Effector memory CD4-positive, alpha-beta T cell (primary cell): ENCODE measurements around the gene PPP1R26.

Experiments
- DNase-seq, 3 donors: peaks; one replicate each; pipeline ENCODE4 v3.0.0-alpha.2; 2020
- H3K27ac ChIP-seq: 2 replicates; pipeline ENCODE4 v1.7.0; 2013; ENCODE audit warnings: mild to moderate bottlenecking, low read length, moderate library complexity; ENCODE audit not compliant: insufficient read depth, poor library complexity, severe bottlenecking
- H3K27me3 ChIP-seq: replicated peaks from 2 replicates; pipeline ENCODE4 v1.7.0; 2013; ENCODE audit warnings: mild to moderate bottlenecking, low read length; ENCODE audit not compliant: insufficient read depth, control insufficient read depth, poor library complexity, severe bottlenecking
- H3K36me3 ChIP-seq: 2 replicates; pipeline ENCODE4 v1.7.0; 2013; ENCODE audit warnings: mild to moderate bottlenecking, low read length, moderate library complexity; ENCODE audit not compliant: control insufficient read depth, insufficient read depth
- H3K4me1 ChIP-seq: 2 replicates; pipeline ENCODE4 v1.7.0; 2013; ENCODE audit warnings: low read length, mild to moderate bottlenecking; ENCODE audit not compliant: control insufficient read depth, insufficient read depth, poor library complexity, severe bottlenecking
- H3K4me3 ChIP-seq: 2 replicates; pipeline ENCODE4 v1.7.0; 2013; ENCODE audit warnings: low read length, low read depth, mild to moderate bottlenecking; ENCODE audit not compliant: insufficient read depth, poor library complexity, severe bottlenecking
- H3K9me3 ChIP-seq: 2 replicates; pipeline ENCODE4 v1.7.0; 2013; ENCODE audit warnings: mild to moderate bottlenecking, low read length, moderate library complexity; ENCODE audit not compliant: control insufficient read depth

Gene PPP1R26

DNA sequence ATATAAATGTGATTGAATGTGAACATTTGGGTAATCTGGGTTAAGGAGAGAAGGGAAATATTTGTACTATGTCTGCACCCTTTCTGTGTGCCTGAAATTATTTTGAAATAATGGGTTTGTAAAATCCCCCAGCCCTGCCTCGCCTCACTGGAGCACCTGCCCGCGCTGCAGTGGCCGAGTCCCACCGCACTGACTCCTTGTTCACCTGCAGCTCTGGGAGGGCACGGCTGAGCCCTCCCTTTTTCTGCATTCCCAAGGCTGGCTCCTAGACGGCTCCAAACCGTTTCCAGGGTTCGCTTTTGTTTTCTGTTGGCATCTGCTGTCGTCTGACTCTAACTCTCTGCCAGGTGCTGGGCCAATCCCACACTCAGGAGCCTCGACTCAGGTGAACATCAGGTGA is 17.6 kb upstream of the PPP1R26 start:
- Histone ChIP-seq H3K9me3 (no peaks in the 10 kb centered on the region), H3K4me3 (no peak overlapping the region), H3K4me1 (no peaks in the 10 kb centered on the region), H3K36me3 (no peaks in the 10 kb centered on the region), H3K27ac (no peak overlapping the region), H3K27me3 (no peaks in the 10 kb centered on the region)
- DNase-seq = no peak

- Histone ChIP-seq H3K9me3 (no peaks in the 10 kb centered on the region), H3K4me3 (no peak overlapping the region), H3K36me3 (no peaks in the 10 kb centered on the region), H3K4me1 (peaks cover 3% of the 10 kb centered on the region), H3K27me3 (no peaks in the 10 kb centered on the region), H3K27ac (no peak overlapping the region)
- no peak for DNase-seq
These were observed 16.4 kb upstream of the PPP1R26 start for GRCh38 chr9:135463140-135463539.

DNA sequence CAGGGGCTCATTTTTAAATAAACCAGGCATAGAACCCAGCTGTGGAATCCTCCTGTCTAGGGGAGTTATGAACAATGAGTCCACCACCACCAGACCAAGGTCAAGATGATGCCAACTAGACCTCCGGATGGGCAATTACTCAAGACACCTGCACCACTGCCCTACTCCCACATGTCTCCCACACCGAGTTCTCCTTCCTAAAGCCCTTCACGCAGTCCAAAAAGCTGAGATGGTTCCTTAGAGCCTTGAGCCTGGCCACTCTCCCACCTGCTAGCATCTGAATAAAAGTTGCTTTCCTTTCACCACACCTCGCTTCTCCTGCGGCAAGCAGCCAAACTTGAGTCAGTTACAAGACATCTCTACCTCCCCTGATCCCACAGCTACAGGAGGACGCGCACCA is 15.4 kb upstream of the PPP1R26 start:
- Histone ChIP-seq H3K27me3 (no peaks in the 10 kb centered on the region), H3K36me3 (no peaks in the 10 kb centered on the region), H3K4me3 (no peak overlapping the region), H3K9me3 (no peaks in the 10 kb centered on the region), H3K4me1 (peaks cover 10% of the 10 kb centered on the region), H3K27ac (no peak overlapping the region)
- no peak for DNase-seq

DNA sequence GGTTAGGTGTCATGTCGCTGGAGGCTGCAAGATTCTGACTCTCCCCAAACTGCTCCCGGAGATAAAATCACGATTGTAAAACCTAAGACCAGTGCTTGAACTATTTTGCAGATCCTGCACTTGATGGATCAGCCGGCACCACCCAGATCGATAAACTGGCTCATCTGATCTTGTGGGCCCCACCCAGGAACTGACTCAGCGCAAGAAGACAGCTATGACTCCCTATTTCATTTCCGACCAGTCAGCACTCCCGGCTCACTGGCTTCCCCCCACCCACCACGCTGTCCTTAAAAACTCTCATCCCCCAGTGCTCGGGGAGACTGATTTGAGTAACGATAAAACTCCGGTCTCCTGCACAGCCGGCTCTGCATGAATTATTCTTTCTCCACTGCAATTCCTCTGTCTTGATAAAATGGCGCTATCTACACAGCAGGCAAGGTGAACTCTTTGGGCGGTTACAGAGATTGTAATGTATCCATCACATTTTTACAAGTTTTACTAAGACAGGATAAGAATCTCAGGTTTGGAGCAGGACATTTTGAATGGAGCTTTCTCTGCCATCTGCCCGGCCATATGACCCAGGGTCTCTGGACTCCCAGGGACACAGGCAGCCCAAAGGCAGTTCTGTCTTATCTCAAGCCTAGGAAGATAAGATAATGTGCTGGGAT is 10.6 kb upstream of the PPP1R26 start:
- Histone ChIP-seq H3K4me1 (peaks cover 13% of the 10 kb centered on the region), H3K36me3 (no peaks in the 10 kb centered on the region), H3K9me3 (no peaks in the 10 kb centered on the region), H3K27me3 (no peaks in the 10 kb centered on the region), H3K27ac (no peak overlapping the region), H3K4me3 (peak overlapping the region; percentile 32)
- peak in 1 of 3 donors; percentile 16 for DNase-seq

- Histone ChIP-seq H3K27me3 (no peaks in the 10 kb centered on the region), H3K9me3 (no peaks in the 10 kb centered on the region), H3K4me1 (peaks cover 13% of the 10 kb centered on the region), H3K27ac (no peak overlapping the region), H3K36me3 (no peaks in the 10 kb centered on the region), H3K4me3 (no peak overlapping the region)
- DNase-seq = no peak
These were observed 7.6 kb upstream of the PPP1R26 start for GRCh38 chr9:135471791-135472640.

DNA sequence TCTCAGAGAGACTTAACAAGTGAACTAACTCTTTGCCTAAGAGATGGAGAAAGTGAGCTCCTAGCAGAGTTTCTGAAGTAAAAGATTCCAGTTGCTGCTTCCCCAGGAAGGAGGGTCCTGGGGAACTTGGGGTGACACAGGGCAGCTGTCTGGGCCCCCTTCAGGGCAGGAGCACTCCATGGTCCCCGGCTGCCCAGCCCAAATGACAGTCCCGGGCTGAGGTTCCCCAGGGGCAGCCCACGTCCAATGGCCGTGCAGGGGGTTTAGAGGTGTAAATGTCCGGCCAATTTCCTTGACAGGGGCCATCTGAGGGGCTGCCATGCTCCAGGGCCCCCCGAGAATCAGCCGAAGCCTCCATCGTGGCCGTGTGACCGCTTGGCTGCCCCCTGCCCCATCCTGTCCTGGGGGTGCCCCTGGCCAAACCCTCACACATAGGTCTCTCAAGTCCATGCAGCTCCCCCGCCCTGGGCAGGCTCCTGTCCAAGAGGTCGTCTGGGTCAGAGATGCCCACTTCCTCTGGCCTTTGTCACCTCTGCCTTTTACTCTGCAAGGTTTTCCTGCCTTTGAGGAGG is 5.5 kb upstream of the PPP1R26 start:
- H3K27me3 ChIP-seq = peaks cover 4% of the 10 kb centered on the region
- no peaks in the 10 kb centered on the region for H3K36me3 ChIP-seq
- no peak overlapping the region for H3K27ac ChIP-seq
- no peak for DNase-seq
- H3K4me1 ChIP-seq = peaks cover 7% of the 10 kb centered on the region
- no peaks in the 10 kb centered on the region for H3K9me3 ChIP-seq
- H3K4me3 ChIP-seq = no peak overlapping the region

GRCh38 chr9:135474915-135475314 is 4.7 kb upstream of the PPP1R26 start:
- H3K9me3 ChIP-seq = no peaks in the 10 kb centered on the region
- no peaks in the 10 kb centered on the region for H3K36me3 ChIP-seq
- H3K4me1 ChIP-seq = peaks cover 3% of the 10 kb centered on the region
- DNase-seq = no peak
- H3K4me3 ChIP-seq = no peak overlapping the region
- H3K27me3 ChIP-seq = peaks cover 4% of the 10 kb centered on the region
- H3K27ac ChIP-seq = no peak overlapping the region

DNA sequence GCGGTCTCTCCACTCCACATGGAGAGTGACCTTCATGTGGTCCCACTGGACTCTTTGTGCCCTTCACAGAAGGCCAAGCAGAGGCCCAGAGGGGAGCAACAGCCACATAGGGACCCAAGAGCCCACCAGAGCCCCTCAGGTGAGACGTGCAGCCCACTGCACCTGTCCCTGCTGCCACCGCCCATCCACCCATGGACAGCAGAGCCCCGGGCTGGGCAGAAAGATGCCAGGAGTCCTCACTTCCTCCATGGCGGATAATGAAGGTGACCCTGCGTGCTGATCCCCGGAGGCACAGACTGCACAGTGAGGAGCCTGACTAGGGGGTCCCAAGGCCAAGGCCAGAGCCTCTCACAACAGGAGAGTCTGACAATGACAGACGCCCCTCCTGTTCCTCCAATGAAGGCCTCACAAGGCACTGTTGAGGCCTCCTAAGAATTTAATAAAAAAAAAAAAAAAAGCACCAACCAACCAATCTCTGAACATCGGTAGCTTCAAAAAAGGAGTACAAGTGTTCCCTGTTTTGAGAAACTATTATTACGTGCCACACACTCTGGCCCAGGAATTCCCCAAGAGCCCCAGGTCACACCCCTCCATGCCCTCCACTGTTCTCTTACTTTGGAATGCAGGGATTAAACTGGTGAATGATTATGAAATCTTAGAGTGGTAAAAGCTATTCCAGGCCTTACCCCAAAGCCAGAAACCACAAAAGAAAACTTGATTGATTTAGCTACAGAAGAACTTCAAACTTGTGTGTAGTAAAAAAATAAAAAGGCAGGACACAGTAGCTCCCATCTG is 2.8 kb upstream of the PPP1R26 start:
- H3K4me1 ChIP-seq = peaks cover 11% of the 10 kb centered on the region
- H3K27ac ChIP-seq = no peak overlapping the region
- peaks cover 4% of the 10 kb centered on the region for H3K27me3 ChIP-seq
- H3K36me3 ChIP-seq = no peaks in the 10 kb centered on the region
- H3K9me3 ChIP-seq = no peaks in the 10 kb centered on the region
- no peak for DNase-seq
- H3K4me3 ChIP-seq = no peak overlapping the region

DNA sequence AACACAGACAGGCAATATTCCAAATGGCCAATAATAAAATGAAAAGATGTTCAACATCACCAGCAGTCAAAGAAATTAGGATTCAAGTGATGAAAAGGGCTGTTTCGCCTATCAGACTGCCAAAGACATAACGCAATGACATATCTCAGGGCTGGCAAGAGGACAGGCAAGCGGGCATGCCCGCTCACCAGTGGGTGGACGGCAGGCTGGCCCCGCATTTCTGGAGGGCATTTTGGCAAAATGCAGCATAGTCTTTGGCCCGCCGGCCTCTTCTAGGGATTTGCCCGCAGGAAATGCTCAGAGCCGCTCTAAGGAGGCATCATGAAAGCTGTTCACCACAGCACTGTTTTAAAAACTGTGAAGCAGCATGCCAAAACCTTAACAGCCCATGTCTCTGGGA is 1.4 kb upstream of the PPP1R26 start:
- no peaks in the 10 kb centered on the region for H3K9me3 ChIP-seq
- no peak for DNase-seq
- H3K27ac ChIP-seq = no peak overlapping the region
- no peaks in the 10 kb centered on the region for H3K36me3 ChIP-seq
- peaks cover 4% of the 10 kb centered on the region for H3K27me3 ChIP-seq
- no peak overlapping the region for H3K4me3 ChIP-seq
- H3K4me1 ChIP-seq = peaks cover 11% of the 10 kb centered on the region
